Astrocyte of the cerebellum (primary cell): ENCODE measurements around the gene ZNF469.

Source experiments
- DNase-seq: peaks from one replicate; pipeline ENCODE4 v3.0.0-alpha.2; 2011; ENCODE audit warnings: low read depth
- H3K4me3 ChIP-seq: 2 replicates; pipeline ENCODE4 v1.5.1; 2011; ENCODE audit warnings: mild to moderate bottlenecking, low read depth, low read length, moderate library complexity
- in situ Hi-C: cut with HindIII; loops from 2 replicates; pipeline ENCODE4 v1.10.0; 2017; ENCODE audit warnings: low sequenced_read_pairs
- TF ChIP-seq, protein P1 (sequence below): IDR thresholded peaks from 2 replicates; pipeline ENCODE4 v1.5.1; 2012; ENCODE audit warnings: low read length, low read depth, moderate library complexity, mild to moderate bottlenecking; ENCODE audit errors: missing control alignments

The ZNF469 gene

GRCh38 chr16:88367560-88367959, 15.2 kb upstream of the ZNF469 start:
- TF ChIP-seq, protein P1, sequence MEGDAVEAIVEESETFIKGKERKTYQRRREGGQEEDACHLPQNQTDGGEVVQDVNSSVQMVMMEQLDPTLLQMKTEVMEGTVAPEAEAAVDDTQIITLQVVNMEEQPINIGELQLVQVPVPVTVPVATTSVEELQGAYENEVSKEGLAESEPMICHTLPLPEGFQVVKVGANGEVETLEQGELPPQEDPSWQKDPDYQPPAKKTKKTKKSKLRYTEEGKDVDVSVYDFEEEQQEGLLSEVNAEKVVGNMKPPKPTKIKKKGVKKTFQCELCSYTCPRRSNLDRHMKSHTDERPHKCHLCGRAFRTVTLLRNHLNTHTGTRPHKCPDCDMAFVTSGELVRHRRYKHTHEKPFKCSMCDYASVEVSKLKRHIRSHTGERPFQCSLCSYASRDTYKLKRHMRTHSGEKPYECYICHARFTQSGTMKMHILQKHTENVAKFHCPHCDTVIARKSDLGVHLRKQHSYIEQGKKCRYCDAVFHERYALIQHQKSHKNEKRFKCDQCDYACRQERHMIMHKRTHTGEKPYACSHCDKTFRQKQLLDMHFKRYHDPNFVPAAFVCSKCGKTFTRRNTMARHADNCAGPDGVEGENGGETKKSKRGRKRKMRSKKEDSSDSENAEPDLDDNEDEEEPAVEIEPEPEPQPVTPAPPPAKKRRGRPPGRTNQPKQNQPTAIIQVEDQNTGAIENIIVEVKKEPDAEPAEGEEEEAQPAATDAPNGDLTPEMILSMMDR: no peak

DNA sequence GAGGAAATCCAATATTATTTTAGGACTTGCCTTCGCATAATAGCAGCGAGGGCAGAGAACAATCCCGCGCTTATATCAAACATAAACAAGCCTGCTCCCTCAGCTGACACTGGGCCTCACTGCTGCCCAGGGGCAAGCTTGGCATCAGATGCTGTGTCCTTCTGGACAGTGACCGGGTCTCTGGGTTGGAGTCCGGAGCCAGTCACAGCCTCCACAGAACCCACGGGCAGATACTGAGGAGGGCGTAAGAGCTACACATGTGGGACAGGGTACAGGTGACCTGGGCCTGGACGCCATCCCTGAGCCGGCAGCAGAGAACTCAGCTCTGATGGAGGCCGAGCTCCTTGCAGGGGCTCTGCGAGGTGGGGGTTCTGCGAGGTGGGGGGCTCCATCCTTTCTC, 14.7 kb upstream of the ZNF469 start:
- no peak overlapping the region for H3K4me3 ChIP-seq
- DNase-seq: no peak
- TF ChIP-seq, protein P1: no peak
- in situ Hi-C loops: no loop called here

More at GRCh38 chr16:88367560-88367959, 15.2 kb upstream of the ZNF469 start:
- in situ Hi-C loops: no loop called here
- no peak for DNase-seq
- no peak overlapping the region for H3K4me3 ChIP-seq

- in situ Hi-C loops: no loop called here
- no peak for DNase-seq
- TF ChIP-seq, protein P1: no peak
- no peak overlapping the region for H3K4me3 ChIP-seq
Observed at GRCh38 chr16:88368994-88369393, 13.8 kb upstream of the ZNF469 start.

- in situ Hi-C loops: no loop called here
- DNase-seq: no peak
- H3K4me3 ChIP-seq: no peak overlapping the region
- TF ChIP-seq, protein P1: no peak
Observed at GRCh38 chr16:88369447-88370008, 13.2 kb upstream of the ZNF469 start.

DNA sequence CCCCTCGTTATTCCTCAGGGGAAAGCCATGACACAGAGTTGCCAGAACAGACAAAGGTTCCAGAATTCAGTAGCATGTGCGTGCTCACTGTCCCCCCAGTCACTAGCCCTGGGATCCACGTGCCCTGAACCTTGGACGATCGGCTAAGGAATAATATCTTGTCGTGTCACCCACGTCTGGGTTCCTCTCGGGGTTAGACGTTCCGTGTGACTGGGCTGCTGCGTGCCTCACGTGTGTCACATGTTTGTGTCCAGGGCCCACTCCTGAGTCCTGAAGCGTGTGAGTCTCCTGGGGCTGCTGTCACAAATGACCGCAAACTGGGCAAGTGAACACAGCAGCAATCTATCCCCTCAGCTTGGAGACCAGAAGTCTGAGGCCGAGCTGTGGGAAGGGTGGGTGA, 12.4 kb upstream of the ZNF469 start:
- DNase-seq: no peak
- H3K4me3 ChIP-seq: no peak overlapping the region

GRCh38 chr16:88372522-88372921, 10.2 kb upstream of the ZNF469 start:
- no peak for DNase-seq
- H3K4me3 ChIP-seq: no peak overlapping the region
- TF ChIP-seq, protein P1: no peak
- in situ Hi-C loops: no loop called here

More for the DNA sequence above, 12.4 kb upstream of the ZNF469 start:
- TF ChIP-seq, protein P1: no peak
- in situ Hi-C loops: no loop called here

DNA sequence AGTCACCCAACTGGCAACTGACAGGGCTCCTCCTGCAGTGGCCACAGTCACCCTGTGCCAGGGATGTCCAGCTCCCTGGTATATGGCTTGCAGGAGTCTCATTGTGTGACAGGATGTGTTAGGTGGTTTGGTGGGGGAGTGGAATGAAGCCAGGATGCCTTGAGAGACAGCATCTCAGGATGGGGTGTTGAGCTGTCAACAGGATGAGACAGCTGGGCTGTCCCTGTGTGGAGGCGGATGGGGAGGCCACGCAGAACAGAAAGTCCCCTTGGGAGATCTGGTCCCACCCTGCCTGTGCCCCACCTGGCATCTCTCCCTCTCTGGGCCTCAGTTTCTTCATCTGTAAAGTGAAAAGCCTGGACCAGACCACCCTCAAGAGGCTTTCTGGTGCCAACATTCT, 9.5 kb upstream of the ZNF469 start:
- in situ Hi-C loops: no loop called here
- TF ChIP-seq, protein P1: no peak
- no peak for DNase-seq
- no peak overlapping the region for H3K4me3 ChIP-seq
